HG03060 (cell line): ENCODE data around the gene SPA17.

ENCODE experiments used
- ATAC-seq: cut with Tn5 transposase; IDR thresholded peaks from one replicate; pipeline ENCODE4 v1.9.1; 2021; ENCODE audit warnings: low read depth, moderate number of reproducible peaks; ENCODE audit not compliant: unreplicated experiment

SPA17 gene

GRCh38 chr11:124661553-124661952 lies 12.2 kb upstream of the SPA17 start:
- no peak for ATAC-seq

GRCh38 chr11:124662106-124662505 lies 11.6 kb upstream of the SPA17 start:
- ATAC-seq = no peak

GRCh38 chr11:124663861-124664260 lies 9.8 kb upstream of the SPA17 start:
- no peak for ATAC-seq

- no peak for ATAC-seq
Observed at GRCh38 chr11:124667601-124668000, 6.1 kb upstream of the SPA17 start.

GRCh38 chr11:124669193-124669592 lies 4.5 kb upstream of the SPA17 start:
- no peak for ATAC-seq

GRCh38 chr11:124670732-124671131 lies 3.0 kb upstream of the SPA17 start:
- no peak for ATAC-seq

- no peak for ATAC-seq
Observed at GRCh38 chr11:124672536-124673215, 1.0 kb upstream of the SPA17 start.

GRCh38 chr11:124674168-124674517 lies 439 bp downstream of the SPA17 start:
- ATAC-seq = no peak

GRCh38 chr11:124674571-124674970 lies 867 bp downstream of the SPA17 start:
- ATAC-seq = no peak

- no peak for ATAC-seq
Observed at GRCh38 chr11:124676386-124676785, 2.7 kb downstream of the SPA17 start.

- no peak for ATAC-seq
Observed at GRCh38 chr11:124678416-124678815, 4.7 kb downstream of the SPA17 start.

GRCh38 chr11:124681421-124681820 lies 7.7 kb downstream of the SPA17 start:
- ATAC-seq = no peak

GRCh38 chr11:124682443-124682842 lies 8.7 kb downstream of the SPA17 start:
- ATAC-seq = no peak

GRCh38 chr11:124693142-124693541 lies 19.4 kb downstream of the SPA17 start:
- no peak for ATAC-seq

GRCh38 chr11:124699547-124699946 lies 25.8 kb downstream of the SPA17 start:
- ATAC-seq = no peak

GRCh38 chr11:124700028-124700427 lies 26.3 kb downstream of the SPA17 start:
- ATAC-seq = no peak

- no peak for ATAC-seq
Observed at GRCh38 chr11:124707829-124708228, 34.1 kb downstream of the SPA17 start.

- ATAC-seq = no peak
Observed at GRCh38 chr11:124712392-124712791, 38.7 kb downstream of the SPA17 start.

GRCh38 chr11:124716591-124716990 lies 42.9 kb downstream of the SPA17 start:
- ATAC-seq = no peak

- no peak for ATAC-seq
Observed at GRCh38 chr11:124717421-124717785, 43.7 kb downstream of the SPA17 start.

GRCh38 chr11:124717786-124718651 lies 44.3 kb downstream of the SPA17 start:
- no peak for ATAC-seq

GRCh38 chr11:124718801-124719200 lies 45.1 kb downstream of the SPA17 start:
- ATAC-seq = no peak
